HEK293 (cell line): ENCODE measurements around the gene ELL3.
A peak's percentile ranks its signal among the peaks of the same experiment; 100 is the strongest.

ENCODE experiments used
- CTCF ChIA-PET: fragments of 350-600 bp; formaldehyde crosslinking; extraction: SDS; loops from one replicate; lab custom pipeline; 2021; ENCODE audit warnings: antibody characterized with exemption; lab: Yijun Ruan, JAX
- POLR2A ChIA-PET: fragments of 300-600 bp; formaldehyde crosslinking; extraction: SDS; loops from one replicate; lab custom pipeline; 2020; ENCODE audit warnings: antibody characterized with exemption, inconsistent platforms; lab: Yijun Ruan, JAX
- H3K27ac ChIP-seq: fragments of 200-500 bp; sonication (Bioruptor generic); 2 replicates; pipeline ENCODE4 v1.5.1; 2014; ENCODE audit warnings: low read depth, low read length, control low read depth, inconsistent platforms; ENCODE audit errors: extremely low read depth
- H3K36me3 ChIP-seq, 2 experiments: fragments of 200-500 bp in 1 of 2; sonication (Bioruptor generic) in 1 of 2; 1 replicate in 1 of 2; 2 replicates in 1 of 2; pipeline ENCODE4 v1.5.1; 2014 to 2017; ENCODE audit warnings: inconsistent platforms in 2 of 2, low read length in 2 of 2; ENCODE audit not compliant: control insufficient read depth in 2 of 2, insufficient read depth in 1 of 2
- H3K4me1 ChIP-seq: fragments of 200-500 bp; sonication (Bioruptor generic); 2 replicates; pipeline ENCODE4 v1.5.1; 2014; ENCODE audit warnings: mild to moderate bottlenecking, low read length, inconsistent platforms; ENCODE audit not compliant: control insufficient read depth, insufficient read depth
- H3K4me3 ChIP-seq: 2 replicates; pipeline ENCODE4 v1.5.1; 2011; ENCODE audit warnings: low read depth, mild to moderate bottlenecking, control low read depth, low read length, moderate library complexity
- H3K9me3 ChIP-seq: fragments of 200-500 bp; sonication (Bioruptor generic); 2 replicates; pipeline ENCODE4 v1.5.1; 2014; ENCODE audit warnings: low read depth, low read length, inconsistent platforms; ENCODE audit not compliant: control insufficient read depth, insufficient read depth
- FEZF1 ChIP-seq: fragments of 450-650 bp; formaldehyde crosslinking; IDR thresholded peaks from 2 replicates; pipeline ENCODE4 v1.5.1; 2016; ENCODE audit warnings: missing biosample characterization, missing genetic modification characterization
- GLIS1 ChIP-seq: fragments of 450-650 bp; formaldehyde crosslinking; IDR thresholded peaks from 2 replicates; pipeline ENCODE4 v1.5.1; 2016; ENCODE audit warnings: missing biosample characterization, missing genetic modification characterization
- PRDM1 ChIP-seq: fragments of 450-650 bp; formaldehyde crosslinking; IDR thresholded peaks from 2 replicates; pipeline ENCODE4; 2016; ENCODE audit warnings: missing biosample characterization, missing genetic modification characterization
- ZFP41 ChIP-seq: fragments of 450-650 bp; formaldehyde crosslinking; IDR thresholded peaks from 2 replicates; pipeline ENCODE4 v1.5.1; 2016; ENCODE audit warnings: missing biosample characterization, missing genetic modification characterization, borderline replicate concordance
- ZIC2 ChIP-seq: fragments of 450-650 bp; formaldehyde crosslinking; IDR thresholded peaks from 2 replicates; pipeline ENCODE4 v1.5.1; 2016; ENCODE audit warnings: missing biosample characterization, missing genetic modification characterization
- ZNF10 ChIP-seq: fragments of 450-650 bp; formaldehyde crosslinking; IDR thresholded peaks from 2 replicates; pipeline ENCODE4 v1.5.1; 2017; ENCODE audit warnings: missing biosample characterization, missing genetic modification characterization
- ZNF112 ChIP-seq: fragments of 450-650 bp; formaldehyde crosslinking; IDR thresholded peaks from 2 replicates; pipeline ENCODE4 v1.5.0; 2017; ENCODE audit warnings: missing biosample characterization, missing genetic modification characterization
- ZNF114 ChIP-seq: fragments of 450-650 bp; formaldehyde crosslinking; IDR thresholded peaks from 2 replicates; pipeline ENCODE4 v1.5.0; 2017; ENCODE audit warnings: missing biosample characterization, missing genetic modification characterization
- ZNF175 ChIP-seq: fragments of 450-650 bp; formaldehyde crosslinking; IDR thresholded peaks from 2 replicates; pipeline ENCODE4 v1.5.1; 2016; ENCODE audit warnings: missing biosample characterization, missing genetic modification characterization
- ZNF23 ChIP-seq: fragments of 450-650 bp; formaldehyde crosslinking; IDR thresholded peaks from 2 replicates; pipeline ENCODE4 v1.5.1; 2016; ENCODE audit warnings: missing biosample characterization, missing genetic modification characterization, borderline replicate concordance
- ZNF341 ChIP-seq: fragments of 450-650 bp; formaldehyde crosslinking; IDR thresholded peaks from 2 replicates; pipeline ENCODE4; 2016; ENCODE audit warnings: low read depth, missing biosample characterization, missing genetic modification characterization
- ZNF571 ChIP-seq: fragments of 450-650 bp; formaldehyde crosslinking; IDR thresholded peaks from 2 replicates; pipeline ENCODE4 v1.5.0; 2017; ENCODE audit warnings: missing biosample characterization, missing genetic modification characterization
- ZNF626 ChIP-seq: fragments of 450-650 bp; sonication (Bioruptor Pico); formaldehyde crosslinking; IDR thresholded peaks from 2 replicates; pipeline ENCODE4 v1.5.1; 2018; ENCODE audit warnings: missing biosample characterization, missing genetic modification characterization, inconsistent platforms
- ZNF677 ChIP-seq: fragments of 450-650 bp; IDR thresholded peaks from 2 replicates; pipeline ENCODE4 v1.5.0; 2018; ENCODE audit warnings: missing biosample characterization, mild to moderate bottlenecking, missing genetic modification characterization, moderate library complexity
- ZNF76 ChIP-seq: fragments of 450-650 bp; formaldehyde crosslinking; IDR thresholded peaks from 2 replicates; pipeline ENCODE4; 2016; ENCODE audit warnings: low read depth, missing biosample characterization, missing genetic modification characterization, borderline replicate concordance
- TF ChIP-seq, protein P1 (sequence below): fragments of 450-650 bp; formaldehyde crosslinking; IDR thresholded peaks from 2 replicates; pipeline ENCODE4 v1.5.1; 2017; ENCODE audit warnings: missing biosample characterization, missing genetic modification characterization
- TF ChIP-seq, protein P2 (sequence below): fragments of 450-650 bp; formaldehyde crosslinking; IDR thresholded peaks from 2 replicates; pipeline ENCODE4 v1.5.1; 2016; ENCODE audit warnings: missing biosample characterization, missing genetic modification characterization
- TF ChIP-seq, protein P3 (sequence below): fragments of 450-650 bp; formaldehyde crosslinking; IDR thresholded peaks from 2 replicates; pipeline ENCODE4 v1.5.1; 2016; ENCODE audit warnings: missing biosample characterization, missing genetic modification characterization
- TF ChIP-seq, protein P4 (sequence below): fragments of 450-650 bp; formaldehyde crosslinking; IDR thresholded peaks from 2 replicates; pipeline ENCODE4; 2016; ENCODE audit warnings: missing biosample characterization, missing genetic modification characterization

The ELL3 gene

DNA sequence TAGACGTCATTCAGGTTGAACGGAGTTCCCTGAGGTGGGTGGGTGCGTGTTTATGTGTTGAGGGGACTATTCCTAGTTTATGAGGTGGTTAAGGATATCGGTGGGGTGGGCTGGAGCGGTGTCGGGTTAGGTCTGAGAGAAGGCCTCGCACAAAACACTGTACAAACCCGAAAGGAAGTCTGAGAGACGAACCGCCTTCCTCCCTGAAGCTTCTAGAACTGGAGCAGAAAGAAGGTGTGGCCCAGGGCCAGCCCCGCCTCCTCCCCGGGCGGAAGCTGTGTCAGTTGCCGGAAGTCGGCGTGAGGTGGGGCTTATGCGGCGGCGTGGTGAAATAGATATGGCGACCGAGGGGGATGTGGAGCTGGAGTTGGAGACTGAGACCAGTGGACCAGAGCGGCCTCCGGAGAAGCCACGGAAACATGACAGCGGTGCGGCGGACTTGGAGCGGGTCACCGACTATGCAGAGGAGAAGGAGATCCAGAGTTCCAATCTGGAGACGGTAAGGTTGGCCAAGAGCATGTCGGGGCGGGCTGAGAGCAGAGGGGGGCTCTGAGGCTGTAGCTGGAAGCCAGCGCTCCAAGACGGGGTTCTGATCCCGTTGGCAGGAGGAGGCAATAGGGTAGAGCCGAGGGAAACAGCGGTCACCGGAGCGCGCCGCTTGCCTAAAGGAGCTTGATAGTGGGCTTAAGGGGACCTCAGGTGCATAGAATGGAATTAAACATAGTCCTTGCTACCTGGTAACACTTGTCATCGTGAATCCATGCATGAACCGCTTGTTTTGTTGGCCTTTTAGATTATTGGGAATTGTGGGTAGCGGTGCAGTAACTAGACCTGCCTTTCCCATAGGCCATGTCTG lies 23.7 kb upstream of the ELL3 start, which contains the start of gene HYPK (continued):
- TF ChIP-seq, protein P1, sequence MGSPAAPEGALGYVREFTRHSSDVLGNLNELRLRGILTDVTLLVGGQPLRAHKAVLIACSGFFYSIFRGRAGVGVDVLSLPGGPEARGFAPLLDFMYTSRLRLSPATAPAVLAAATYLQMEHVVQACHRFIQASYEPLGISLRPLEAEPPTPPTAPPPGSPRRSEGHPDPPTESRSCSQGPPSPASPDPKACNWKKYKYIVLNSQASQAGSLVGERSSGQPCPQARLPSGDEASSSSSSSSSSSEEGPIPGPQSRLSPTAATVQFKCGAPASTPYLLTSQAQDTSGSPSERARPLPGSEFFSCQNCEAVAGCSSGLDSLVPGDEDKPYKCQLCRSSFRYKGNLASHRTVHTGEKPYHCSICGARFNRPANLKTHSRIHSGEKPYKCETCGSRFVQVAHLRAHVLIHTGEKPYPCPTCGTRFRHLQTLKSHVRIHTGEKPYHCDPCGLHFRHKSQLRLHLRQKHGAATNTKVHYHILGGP (tag by site-specific recombination) = no peak
- TF ChIP-seq, protein P2, sequence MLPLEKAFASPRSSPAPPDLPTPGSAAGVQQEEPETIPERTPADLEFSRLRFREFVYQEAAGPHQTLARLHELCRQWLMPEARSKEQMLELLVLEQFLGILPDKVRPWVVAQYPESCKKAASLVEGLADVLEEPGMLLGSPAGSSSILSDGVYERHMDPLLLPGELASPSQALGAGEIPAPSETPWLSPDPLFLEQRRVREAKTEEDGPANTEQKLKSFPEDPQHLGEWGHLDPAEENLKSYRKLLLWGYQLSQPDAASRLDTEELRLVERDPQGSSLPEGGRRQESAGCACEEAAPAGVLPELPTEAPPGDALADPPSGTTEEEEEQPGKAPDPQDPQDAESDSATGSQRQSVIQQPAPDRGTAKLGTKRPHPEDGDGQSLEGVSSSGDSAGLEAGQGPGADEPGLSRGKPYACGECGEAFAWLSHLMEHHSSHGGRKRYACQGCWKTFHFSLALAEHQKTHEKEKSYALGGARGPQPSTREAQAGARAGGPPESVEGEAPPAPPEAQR (tag by site-specific recombination) = no peak
- TF ChIP-seq, all 188 proteins: peak for 38

DNA sequence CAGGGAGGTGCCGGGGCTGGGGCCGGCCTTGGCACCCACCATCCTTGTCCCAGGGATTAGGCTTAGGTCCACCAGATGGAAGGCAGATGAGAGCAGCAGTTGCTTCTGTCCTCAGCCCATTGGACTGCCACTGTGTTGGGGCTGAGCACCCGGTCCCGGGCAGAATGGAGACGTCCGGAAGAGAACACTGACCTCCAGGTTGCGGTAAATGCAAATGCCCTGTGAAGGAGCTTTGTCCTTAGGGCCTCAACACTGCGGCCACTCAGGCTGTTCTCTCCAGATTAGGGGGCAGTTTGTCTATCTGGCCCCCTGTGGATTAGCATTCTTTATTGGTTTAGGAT lies 23.1 kb upstream of the ELL3 start, which contains the start of gene SERINC4:
Gene SERINC4, minus strand, starts transcription at position 276 of the 341 bp plus-strand sequence. Its CDS starts 234 bp downstream, at position 42.
- TF ChIP-seq ZNF10 (tag by site-specific recombination) (no peak), ZNF76 (tag by site-specific recombination) (no peak), ZNF677 (tag by site-specific recombination) (no peak), ZNF626 (tag by site-specific recombination) (no peak), ZNF114 (tag by site-specific recombination) (no peak), ZNF571 (tag by site-specific recombination) (no peak), ZNF112 (no peak), ZNF341 (tag by site-specific recombination) (peak; percentile 53; the same call in 1 of the 2 replicates)
- ChIA-PET POLR2A (interaction anchor here (1.6 to 2.1 kb wide), 3 partner anchors 10 to 24 kb away, joined by 6 to 12 read pairs (median 8); partner anchors contain the start of genes ELL3 and MFAP1), CTCF (no interaction called here)
- H3K4me3 ChIP-seq = peak within 1 kb of the TSS; percentile 88
- no peaks in the 10 kb centered on the region for H3K9me3 ChIP-seq
- peaks cover 5 to 70% of the 10 kb centered on the region in 2 experiments for H3K36me3 ChIP-seq
- 0 out of 2 replicates have a peak, but pooled peaks cover 3% of the 10 kb centered on the region for H3K4me1 ChIP-seq
- peak within 1 kb of the TSS; percentile 65 for H3K27ac ChIP-seq

DNA sequence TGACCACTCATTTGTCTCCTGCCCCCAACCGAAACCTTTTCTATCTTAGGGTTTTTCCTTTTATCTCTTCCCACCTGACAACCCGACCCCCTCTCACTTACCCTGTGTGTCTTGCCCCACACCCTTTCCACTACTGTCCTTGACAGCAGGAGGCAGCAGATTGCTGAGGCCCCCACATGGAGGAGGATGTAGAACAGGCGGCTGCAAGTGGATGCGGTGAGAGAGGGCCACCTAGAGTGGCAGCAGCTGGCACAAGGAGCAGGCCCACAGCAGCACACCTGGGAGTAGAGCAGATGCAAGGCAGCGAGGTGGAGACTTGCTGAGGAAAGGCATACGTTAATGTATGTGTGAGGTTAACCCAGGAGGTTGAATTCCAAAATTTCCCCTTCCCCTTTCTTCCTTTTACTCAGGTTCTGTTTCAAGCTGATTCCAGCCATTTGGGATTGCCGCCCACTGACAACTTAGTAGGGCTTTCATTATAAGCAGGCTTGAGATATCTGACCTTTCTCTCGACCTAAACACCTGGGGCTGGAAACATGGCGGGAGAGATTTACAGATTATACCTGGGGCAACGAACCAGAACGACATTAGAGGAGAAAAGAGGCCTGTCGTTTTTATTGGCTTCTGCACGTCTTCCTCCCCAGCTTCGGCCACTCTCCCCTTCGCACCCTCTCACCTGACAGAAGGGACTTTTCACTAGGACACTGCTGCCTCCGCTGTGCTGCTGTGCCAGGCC lies 22.6 kb upstream of the ELL3 start:
- H3K4me3 ChIP-seq = no peak overlapping the region
- ChIA-PET CTCF (no interaction called here), POLR2A (interaction anchor here (1.8 kb wide), 1 partner anchor 23 kb away, joined by 8 read pairs; the partner anchor contains the start of gene ELL3)
- no peaks in the 10 kb centered on the region for H3K9me3 ChIP-seq
- H3K27ac ChIP-seq = no peak overlapping the region
- H3K36me3 ChIP-seq = peaks cover 5 to 70% of the 10 kb centered on the region in 2 experiments
- 0 out of 2 replicates have a peak, but pooled peaks cover 3% of the 10 kb centered on the region for H3K4me1 ChIP-seq
- TF ChIP-seq, protein P3, sequence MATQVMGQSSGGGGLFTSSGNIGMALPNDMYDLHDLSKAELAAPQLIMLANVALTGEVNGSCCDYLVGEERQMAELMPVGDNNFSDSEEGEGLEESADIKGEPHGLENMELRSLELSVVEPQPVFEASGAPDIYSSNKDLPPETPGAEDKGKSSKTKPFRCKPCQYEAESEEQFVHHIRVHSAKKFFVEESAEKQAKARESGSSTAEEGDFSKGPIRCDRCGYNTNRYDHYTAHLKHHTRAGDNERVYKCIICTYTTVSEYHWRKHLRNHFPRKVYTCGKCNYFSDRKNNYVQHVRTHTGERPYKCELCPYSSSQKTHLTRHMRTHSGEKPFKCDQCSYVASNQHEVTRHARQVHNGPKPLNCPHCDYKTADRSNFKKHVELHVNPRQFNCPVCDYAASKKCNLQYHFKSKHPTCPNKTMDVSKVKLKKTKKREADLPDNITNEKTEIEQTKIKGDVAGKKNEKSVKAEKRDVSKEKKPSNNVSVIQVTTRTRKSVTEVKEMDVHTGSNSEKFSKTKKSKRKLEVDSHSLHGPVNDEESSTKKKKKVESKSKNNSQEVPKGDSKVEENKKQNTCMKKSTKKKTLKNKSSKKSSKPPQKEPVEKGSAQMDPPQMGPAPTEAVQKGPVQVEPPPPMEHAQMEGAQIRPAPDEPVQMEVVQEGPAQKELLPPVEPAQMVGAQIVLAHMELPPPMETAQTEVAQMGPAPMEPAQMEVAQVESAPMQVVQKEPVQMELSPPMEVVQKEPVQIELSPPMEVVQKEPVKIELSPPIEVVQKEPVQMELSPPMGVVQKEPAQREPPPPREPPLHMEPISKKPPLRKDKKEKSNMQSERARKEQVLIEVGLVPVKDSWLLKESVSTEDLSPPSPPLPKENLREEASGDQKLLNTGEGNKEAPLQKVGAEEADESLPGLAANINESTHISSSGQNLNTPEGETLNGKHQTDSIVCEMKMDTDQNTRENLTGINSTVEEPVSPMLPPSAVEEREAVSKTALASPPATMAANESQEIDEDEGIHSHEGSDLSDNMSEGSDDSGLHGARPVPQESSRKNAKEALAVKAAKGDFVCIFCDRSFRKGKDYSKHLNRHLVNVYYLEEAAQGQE (tag by site-specific recombination) = no peak
- TF ChIP-seq FEZF1 = no peak
- TF ChIP-seq ZIC2 (tag by site-specific recombination) = peak; percentile 59
- peak; percentile 49 for TF ChIP-seq GLIS1 (tag by site-specific recombination)
- TF ChIP-seq PRDM1 (tag by site-specific recombination) = peak; percentile 51; the same call in 1 of the 2 replicates
- no peak for TF ChIP-seq ZNF23 (tag by site-specific recombination)
- TF ChIP-seq, protein P4, sequence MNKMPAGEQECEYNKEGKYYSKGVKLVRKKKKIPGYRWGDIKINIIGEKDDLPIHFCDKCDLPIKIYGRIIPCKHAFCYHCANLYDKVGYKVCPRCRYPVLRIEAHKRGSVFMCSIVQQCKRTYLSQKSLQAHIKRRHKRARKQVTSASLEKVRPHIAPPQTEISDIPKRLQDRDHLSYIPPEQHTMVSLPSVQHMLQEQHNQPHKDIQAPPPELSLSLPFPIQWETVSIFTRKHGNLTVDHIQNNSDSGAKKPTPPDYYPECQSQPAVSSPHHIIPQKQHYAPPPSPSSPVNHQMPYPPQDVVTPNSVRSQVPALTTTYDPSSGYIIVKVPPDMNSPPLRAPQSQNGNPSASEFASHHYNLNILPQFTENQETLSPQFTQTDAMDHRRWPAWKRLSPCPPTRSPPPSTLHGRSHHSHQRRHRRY (tag by site-specific recombination) = no peak
- TF ChIP-seq ZFP41 (tag by site-specific recombination) = no peak
- TF ChIP-seq ZNF175 (tag by site-specific recombination) = no peak
